HepG2 (cell line): ENCODE results near the gene TRIO. TPM values are rescaled to one million over a fixed set of nuclear protein-coding genes. Genes with fewer than 3 reads are reported as not detected.

Experiments used
- ATAC-seq: fragments of 200-7000 bp; cut with Tn5 transposase; 3 replicates; pipeline ENCODE4 v1.9.1; 2020; ENCODE audit warnings: mild to moderate bottlenecking, moderate library complexity
- BruUV-seq: library from RNA; stranded (reverse); fragments of 400-500 nt; replicated peaks from 2 replicates; lab custom pipeline; 2021; lab: Mats Ljungman, UMichigan
- CTCF ChIA-PET: fragments of 300-600 bp; formaldehyde crosslinking; extraction: SDS; loops from one replicate; lab custom pipeline; 2021; ENCODE audit warnings: low total read pairs, inconsistent platforms, low intra/inter-chr PET ratio; lab: Yijun Ruan, JAX
- POLR2A ChIA-PET: fragments of 350-600 bp; sonication (Branson Sonifier 250); formaldehyde crosslinking; loops from one replicate; lab custom pipeline; 2020; ENCODE audit warnings: antibody characterized with exemption, inconsistent platforms; lab: Yijun Ruan, JAX
- DNase-seq: peaks from one replicate; pipeline ENCODE4 v3.0.0-alpha.2; 2015; ENCODE audit warnings: low spot score
- FAIRE-seq: peaks from 3 replicates; lab custom pipeline; 2011; peaks lifted over from hg19 to GRCh38; lab: Jason Lieb, UNC
- H2AFZ ChIP-seq: one replicate; pipeline ENCODE4 v1.6.1; 2011; ENCODE audit warnings: low read length, inconsistent platforms
- H3K27ac ChIP-seq: fragments of 300-600 bp; 3 replicates; pipeline ENCODE4 v1.8.0; 2011; ENCODE audit warnings: mixed run types, mild to moderate bottlenecking, mixed read lengths, low read length, inconsistent platforms; ENCODE audit not compliant: insufficient read depth; ENCODE audit errors: extremely low read length
- H3K27me3 ChIP-seq, 2 experiments: fragments of 200-600 bp in 1 of 2; 2 replicates in 1 of 2; 3 replicates in 1 of 2; pipeline versions ENCODE4 v1.6.0 to v1.8.0; 2011; ENCODE audit warnings: low read length in 2 of 2, mild to moderate bottlenecking in 2 of 2, moderate library complexity in 2 of 2, inconsistent platforms in 1 of 2; ENCODE audit not compliant: insufficient read depth in 2 of 2, control insufficient read depth in 1 of 2
- H3K36me3 ChIP-seq, 2 experiments: fragments of 200-600 bp in 1 of 2; replicated peaks in 1 of 2; 2 replicates in 1 of 2; 3 replicates in 1 of 2; pipeline versions ENCODE4 v1.5.1 to v1.8.0; 2011; ENCODE audit warnings: low read length in 2 of 2, inconsistent platforms in 1 of 2; ENCODE audit not compliant: insufficient read depth in 2 of 2, control insufficient read depth in 1 of 2
- H3K4me1 ChIP-seq: 2 replicates; pipeline ENCODE4 v1.5.1; 2012; ENCODE audit warnings: low read length, inconsistent platforms; ENCODE audit not compliant: insufficient read depth
- H3K4me2 ChIP-seq: 2 replicates; pipeline ENCODE4 v1.6.0; 2011; ENCODE audit warnings: low read depth, low read length, inconsistent platforms
- H3K4me3 ChIP-seq, 3 experiments: fragments of 200-600 bp in 1 of 3; sonication (generic), shearing (Covaris generic) in 1 of 3; replicated peaks in 1 of 3; 2 replicates each; pipeline ENCODE4 v1.5.1; 2011 to 2016; ENCODE audit warnings: low read length in 3 of 3, inconsistent platforms in 2 of 3, low read depth in 2 of 3, mild to moderate bottlenecking in 2 of 3, control low read depth in 1 of 3, mixed read lengths in 1 of 3; ENCODE audit not compliant: insufficient read depth in 1 of 3
- H3K79me2 ChIP-seq: one replicate; pipeline ENCODE4 v1.6.1; 2011; ENCODE audit warnings: low read length, inconsistent platforms; ENCODE audit not compliant: insufficient read depth
- H3K9ac ChIP-seq: 2 replicates; pipeline ENCODE4 v1.6.0; 2011; ENCODE audit warnings: mild to moderate bottlenecking, low read depth, low read length, inconsistent platforms; ENCODE audit not compliant: insufficient read depth
- H3K9me3 ChIP-seq: 2 replicates; pipeline ENCODE4 v1.5.1; 2012; ENCODE audit warnings: mild to moderate bottlenecking, low read length
- H4K20me1 ChIP-seq: 2 replicates; pipeline ENCODE4 v1.6.0; 2011; ENCODE audit warnings: inconsistent platforms, mild to moderate bottlenecking, low read length, moderate library complexity; ENCODE audit not compliant: insufficient read depth
- CCAR2 ChIP-seq: fragments of 200-400 bp; formaldehyde crosslinking; optimal IDR thresholded peaks from 2 replicates; pipeline ENCODE3; 2018; ENCODE audit warnings: low read depth, mild to moderate bottlenecking, low read length, moderate library complexity
- FUBP1 ChIP-seq: sonication (generic); formaldehyde crosslinking; IDR thresholded peaks from 2 replicates; pipeline ENCODE4 v1.5.1; 2020; ENCODE audit warnings: missing genetic modification reagents, mild to moderate bottlenecking, borderline replicate concordance
- HOXA5 ChIP-seq: sonication (generic); formaldehyde crosslinking; IDR thresholded peaks from 2 replicates; pipeline ENCODE4 v1.4.0; 2020; ENCODE audit warnings: missing genetic modification reagents
- RELA ChIP-seq: sonication (generic); formaldehyde crosslinking; IDR thresholded peaks from 2 replicates; pipeline ENCODE4 v1.4.0; 2020; ENCODE audit warnings: missing genetic modification reagents
- ZNF234 ChIP-seq: sonication (generic); formaldehyde crosslinking; conservative IDR thresholded peaks from 2 replicates; pipeline ENCODE4 v1.5.1; 2020; ENCODE audit warnings: mild to moderate bottlenecking, missing genetic modification reagents
- ZNF512 ChIP-seq: sonication (generic); formaldehyde crosslinking; IDR thresholded peaks from 2 replicates; pipeline ENCODE4 v1.4.0; 2020; ENCODE audit warnings: mild to moderate bottlenecking, missing genetic modification reagents
- WGBS: methylation state at CpG from one replicate; pipeline ENCODE4 v1.1.6; 2017; ENCODE audit warnings: low lambda C conversion rate; 5-methylcytosine and 5-hydroxymethylcytosine counted together
- in situ Hi-C: cut with HindIII; loops from 2 replicates; pipeline ENCODE4 v1.10.0; 2017; ENCODE audit warnings: low pct_unique_long_range_greater_than_20kb; ENCODE audit not compliant: extremely low pct_ligation_motif_present
- intact Hi-C: fragments of 100-400 bp; cut with micrococcal nuclease; formaldehyde crosslinking; loops from one replicate; pipeline ENCODE4 v1.10.0; 2022; ENCODE audit not compliant: unreplicated experiment
- polyA plus RNA-seq, 8 experiments: library from polyadenylated mRNA; depleted of rRNA in 3 of 8; stranded (reverse) in 7 of 8; unstranded in 1 of 8; fragments of >200 nt; fragmentation: Illumina TruSeq in 4 of 8; extraction: Trizol in 4 of 8; gene quantifications; 2 replicates each; pipeline versions ENCODE4 v1.2.1 to v1.2.3, GENCODE V29; 2011 to 2016; ENCODE audit warnings: low read depth in 4 of 8, missing spikeins in 1 of 8, mixed read lengths in 1 of 8; ENCODE audit not compliant: insufficient read depth in 1 of 8
- total RNA-seq, 5 experiments: library from RNA; depleted of rRNA; stranded (reverse); fragments of >200 nt; fragmentation: Illumina TruSeq; extraction: Trizol; gene quantifications; 2 replicates each; pipeline ENCODE4 v1.2.3, GENCODE V29; 2016; ENCODE audit warnings: low read depth in 1 of 5

TRIO gene
- total and polyA plus RNA-seq, 2 of the 13 experiments (the other 11 are each of a cell fraction or from before 2014, with no cell fraction given), result 45.2 to 45.9 TPM

- FAIRE-seq, result no peak
- peaks cover 53% of the 10 kb centered on the region for H4K20me1 ChIP-seq
- ChIA-PET CTCF (no interaction called here), POLR2A (interaction anchor here (0.8 to 1.3 kb wide), 2 partner anchors 9 to 12 kb away, joined by 3 to 4 read pairs; no protein-coding TSS in a partner anchor)
- H2AFZ ChIP-seq, result no peak overlapping the region
- H3K27me3 ChIP-seq, result no peaks in the 10 kb centered on the region
- intact Hi-C loops (no loop called here), in situ Hi-C loops (no loop called here)
- no peaks in the 10 kb centered on the region for H3K9me3 ChIP-seq
- no TSS peak for BruUV-seq
- no peak overlapping the region for H3K27ac ChIP-seq
- H3K4me2 ChIP-seq, result peak overlapping the region; percentile 19; the same call in 1 of the 2 replicates
- no peak overlapping the region for H3K9ac ChIP-seq
- H3K4me1 ChIP-seq, result peaks cover 86% of the 10 kb centered on the region
- no peak for DNase-seq
- TF ChIP-seq ZNF234 (CRISPR knock-in tag) (no peak), HOXA5 (CRISPR knock-in tag) (no peak), ZNF512 (CRISPR knock-in tag) (no peak), RELA (CRISPR knock-in tag) (no peak), FUBP1 (no peak), CCAR2 (no peak)
- no peaks in the 10 kb centered on the region for H3K36me3 ChIP-seq
- no peak for ATAC-seq
- peaks cover 97% of the 10 kb centered on the region for H3K79me2 ChIP-seq
- no peak overlapping the region for H3K4me3 ChIP-seq
- 78% methylated on average over 6 of the region's 6 CpGs for WGBS
Measured at GRCh38 chr5:14156290-14156649, 13.1 kb downstream of the TRIO start.
